Hindlimb muscle (tissue), 1 donor: ENCODE data around the gene KIAA1328. TPM values are rescaled to one million over a fixed set of nuclear protein-coding genes. Genes with fewer than 3 reads are reported as not detected.
"Not testable (repeated sequence)": the region's sequence is repeated elsewhere in the genome, so short reads cannot be mapped to it uniquely, and the experiment has no call there.

Source experiments
- DNase-seq: peaks from one replicate; pipeline ENCODE4 v3.0.0-alpha.2; 2013
- polyA plus RNA-seq: library from polyadenylated mRNA; unstranded; fragments of 120-200 nt; gene quantifications from one replicate; pipeline ENCODE4 v1.2.1, GENCODE V29; 2013; ENCODE audit not compliant: insufficient read length

Gene KIAA1328
- polyA plus RNA-seq, 1 donor = 6.1 TPM

DNA sequence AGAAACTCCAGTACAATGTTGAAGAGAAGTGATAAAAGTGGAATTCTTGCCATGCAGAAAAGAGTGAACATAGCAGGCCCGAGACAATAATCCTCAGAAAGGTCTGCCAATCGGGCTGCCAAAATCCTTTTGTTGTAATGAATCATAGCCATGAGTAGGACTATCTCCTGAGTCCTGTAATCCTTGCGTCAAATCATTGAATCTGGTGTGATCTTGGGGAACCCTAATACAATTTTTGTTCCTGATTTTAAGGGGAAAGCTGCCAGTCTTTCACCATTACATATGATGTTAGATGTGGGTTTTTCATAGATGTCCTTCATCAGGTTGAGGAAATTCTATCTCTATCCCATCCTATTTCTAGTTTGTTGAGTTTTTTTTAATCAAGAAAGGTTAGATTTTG lies 2.4 kb upstream of the KIAA1328 start:
- DNase-seq = no peak

DNA sequence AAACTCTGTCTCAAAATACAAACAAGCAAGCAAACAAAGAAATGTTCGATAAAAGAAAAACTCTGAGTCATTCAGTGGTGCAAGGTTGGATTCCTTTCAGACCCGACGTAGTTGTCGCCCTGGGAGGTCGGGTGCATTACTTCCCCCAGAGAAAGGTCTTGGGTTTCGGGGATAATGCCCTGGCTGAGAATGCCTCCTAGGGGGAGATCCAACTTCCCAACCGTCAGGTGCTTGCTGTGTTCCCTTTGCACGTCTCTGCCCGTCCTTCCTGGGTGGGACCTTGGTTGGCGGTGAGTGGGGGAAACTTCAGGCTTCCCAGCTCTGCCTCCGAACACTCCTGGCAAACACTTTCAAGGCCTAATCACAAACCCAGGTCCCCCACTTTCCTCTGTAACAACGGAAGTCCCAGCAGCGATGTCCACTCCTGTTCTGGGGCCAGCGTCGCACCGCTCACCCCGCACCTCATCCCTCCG lies 734 bp upstream of the KIAA1328 start:
- no peak for DNase-seq

DNA sequence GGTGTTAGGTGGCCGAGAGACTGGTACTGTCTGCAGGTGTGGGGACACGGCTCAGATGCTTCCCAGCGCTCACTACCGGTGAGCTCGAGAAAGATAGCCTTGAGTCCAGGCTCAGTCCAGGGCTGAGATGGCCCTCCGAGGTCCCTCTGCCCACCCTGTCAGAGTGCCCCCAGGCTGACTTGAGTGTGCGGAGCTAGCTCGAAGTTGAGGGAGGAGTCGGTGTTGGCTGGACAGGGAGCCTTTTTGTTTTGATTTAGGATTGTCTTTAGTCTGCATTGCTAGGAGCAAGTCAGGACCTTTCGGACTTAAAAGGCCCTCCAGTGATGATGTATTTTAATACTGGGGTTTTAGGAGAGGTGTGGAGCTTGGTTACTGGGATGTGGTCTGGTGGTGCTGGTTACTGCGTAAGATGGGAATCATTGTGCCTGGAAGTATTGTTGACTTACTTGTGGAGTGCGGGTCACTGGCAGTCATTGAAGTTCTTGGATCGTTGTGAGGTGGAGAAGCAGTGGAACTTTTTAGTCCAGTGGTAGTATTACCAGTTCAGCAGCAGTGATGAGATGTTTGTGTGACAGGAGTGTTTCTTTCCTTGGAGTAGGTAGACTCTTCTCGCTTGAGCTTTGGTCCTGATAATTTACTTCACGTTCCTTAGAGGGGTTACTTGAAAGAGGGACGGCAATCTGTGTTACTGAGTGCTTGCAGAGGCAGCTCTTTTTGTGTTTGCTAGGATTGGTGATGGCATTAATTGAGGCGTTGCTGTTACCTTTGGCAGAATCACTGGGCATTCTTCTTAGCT lies 633 bp downstream of the KIAA1328 start:
- DNase-seq = peak; percentile 11

DNA sequence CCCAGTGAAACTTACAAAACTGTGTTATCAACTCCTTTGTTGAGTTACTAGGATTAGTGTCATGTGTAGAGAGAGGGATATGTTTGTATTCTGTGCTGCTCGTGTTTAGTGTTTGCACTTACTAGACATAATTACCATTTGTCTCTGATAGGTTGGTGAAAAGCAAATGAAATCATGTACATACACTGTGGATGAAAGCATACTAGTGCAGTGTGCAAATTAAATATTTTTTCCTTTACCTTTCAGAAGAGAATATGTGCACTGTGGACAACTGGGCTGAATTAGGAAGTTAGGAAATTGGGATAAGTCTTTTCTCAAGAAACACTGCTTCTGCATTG lies 1.2 kb downstream of the KIAA1328 start:
- no peak for DNase-seq

DNA sequence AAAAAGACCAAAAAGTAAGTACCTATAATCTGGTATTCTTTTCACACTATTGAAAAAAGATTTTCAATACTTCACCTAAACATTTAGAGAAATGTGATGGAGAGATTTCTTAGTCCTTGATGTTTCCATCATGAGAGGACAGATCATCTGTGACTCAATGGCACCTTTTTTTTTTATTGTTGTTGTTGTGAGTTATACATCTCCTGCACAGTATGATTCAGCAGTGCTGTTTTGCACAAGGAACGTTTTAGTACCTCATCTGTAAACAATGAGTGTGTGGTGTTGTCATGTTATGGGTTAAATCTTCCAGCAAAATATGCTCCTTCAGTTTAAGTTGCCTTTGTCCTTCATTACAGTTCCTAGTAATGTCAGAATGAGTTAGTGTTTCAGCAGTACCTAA lies 2.2 kb downstream of the KIAA1328 start:
- no peak for DNase-seq

DNA sequence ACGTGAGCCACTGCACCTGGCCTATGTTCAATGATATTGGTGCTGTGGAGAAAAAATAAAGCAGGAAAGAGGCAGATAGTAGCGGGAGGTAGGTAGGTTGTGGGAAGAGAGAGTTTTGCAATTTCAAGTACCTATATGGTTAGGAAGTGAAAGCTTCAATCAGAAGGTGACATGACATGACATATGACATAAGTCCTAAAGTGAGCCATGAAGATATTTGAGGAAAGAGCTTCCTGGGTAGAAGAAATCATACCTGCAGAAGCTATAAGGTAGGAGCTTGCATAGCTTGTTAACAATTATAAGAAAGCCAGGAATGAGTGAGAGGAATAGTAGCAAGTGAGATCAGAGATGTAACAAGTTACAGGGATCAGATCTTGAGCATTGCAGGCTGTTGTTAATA lies 4.2 kb downstream of the KIAA1328 start:
- no peak for DNase-seq

DNA sequence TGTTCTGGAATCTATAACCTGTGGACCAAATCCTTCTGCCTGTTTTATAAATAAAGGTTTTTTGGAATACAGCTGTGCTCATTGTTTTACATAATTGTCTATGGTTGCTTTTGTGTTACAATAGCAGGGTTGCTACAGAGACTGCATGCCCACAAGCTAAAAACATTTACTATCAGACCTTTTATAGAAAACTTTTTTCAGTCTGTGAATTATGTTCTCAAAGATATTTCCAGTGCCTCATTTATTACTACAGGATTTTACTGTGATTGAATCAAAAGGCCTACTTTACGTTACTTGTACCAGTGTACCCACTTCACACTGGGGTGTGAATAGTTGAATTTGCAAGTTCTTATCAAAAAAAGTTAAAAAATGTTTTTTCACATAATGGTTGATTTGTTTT lies 7.0 kb downstream of the KIAA1328 start:
- no peak for DNase-seq

DNA sequence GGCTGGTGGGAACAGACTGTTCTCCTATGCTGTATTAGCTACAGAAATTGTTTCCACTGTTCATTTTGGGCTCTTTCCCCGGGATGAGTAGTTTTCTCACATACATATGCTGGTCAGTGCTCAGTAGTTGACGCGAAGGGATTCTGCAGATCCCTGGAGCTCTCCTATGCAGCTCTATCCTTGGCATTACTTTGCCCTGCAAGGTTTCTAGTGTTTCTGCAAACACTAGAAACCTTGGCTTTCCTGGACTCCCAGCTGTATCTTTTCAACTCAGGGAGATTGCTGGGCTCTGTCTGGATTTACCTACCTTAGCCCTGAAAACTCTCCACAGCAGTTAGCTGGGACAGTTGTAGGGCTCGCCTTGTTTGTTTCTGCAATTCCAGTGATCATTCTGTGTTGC lies 10.9 kb downstream of the KIAA1328 start:
- DNase-seq = no peak

DNA sequence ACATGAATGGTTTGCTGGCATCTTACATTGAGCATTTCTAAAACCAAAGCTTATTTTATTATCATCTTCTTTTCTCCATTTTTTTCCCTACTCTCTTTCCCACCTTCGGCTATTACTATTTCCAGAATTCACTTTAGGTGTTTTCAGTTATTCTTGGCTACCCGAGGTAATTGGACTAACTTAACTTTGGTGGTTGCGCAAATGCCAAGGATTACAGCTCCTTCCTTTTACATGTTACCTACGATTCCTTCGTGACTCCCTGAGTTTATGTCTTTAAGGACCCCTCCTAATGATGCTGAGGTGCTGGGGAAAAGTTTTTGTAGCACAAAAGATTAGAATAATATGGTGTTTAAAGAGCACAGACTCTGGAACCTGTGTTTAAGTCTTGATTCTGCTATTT lies 14.3 kb downstream of the KIAA1328 start:
- no peak for DNase-seq

DNA sequence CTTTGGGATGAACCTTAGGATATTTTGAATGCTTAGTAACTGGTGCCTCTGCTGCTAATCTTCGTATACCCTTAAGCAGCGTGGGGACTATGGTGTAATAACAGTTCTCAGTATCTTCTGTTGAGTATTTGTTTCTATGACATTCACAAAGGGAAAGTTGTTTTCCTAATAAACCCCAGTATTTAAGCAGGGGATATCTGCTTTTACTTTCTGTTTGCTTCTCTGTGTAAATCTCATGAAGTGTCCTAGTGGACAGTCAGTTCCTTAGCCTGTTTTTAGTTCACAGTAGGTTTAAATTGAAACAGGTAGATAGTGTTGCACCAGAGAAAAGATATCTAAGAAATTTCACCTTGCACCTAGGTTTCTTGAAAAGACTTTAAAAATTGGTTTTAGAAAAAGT lies 14.9 kb downstream of the KIAA1328 start:
- no peak for DNase-seq

DNA sequence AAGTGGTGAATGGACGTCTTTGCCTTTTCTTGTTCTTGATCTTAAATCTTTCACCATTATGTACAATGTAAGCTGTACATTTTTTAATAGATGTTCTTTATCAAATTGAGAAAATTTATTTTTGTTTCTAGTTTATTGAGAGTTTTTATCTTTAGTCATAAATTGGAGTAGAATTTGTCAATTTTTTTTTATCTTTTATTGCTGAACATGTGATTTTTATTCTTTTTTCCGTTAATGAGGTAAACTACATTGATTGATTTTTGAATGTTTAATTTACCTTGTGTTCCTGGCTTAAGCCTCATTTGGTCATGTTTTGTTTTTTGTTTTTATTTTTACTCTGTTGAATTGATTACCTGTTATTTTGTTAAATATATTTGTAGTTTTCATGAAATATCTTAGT lies 19.7 kb downstream of the KIAA1328 start:
- DNase-seq = no peak

DNA sequence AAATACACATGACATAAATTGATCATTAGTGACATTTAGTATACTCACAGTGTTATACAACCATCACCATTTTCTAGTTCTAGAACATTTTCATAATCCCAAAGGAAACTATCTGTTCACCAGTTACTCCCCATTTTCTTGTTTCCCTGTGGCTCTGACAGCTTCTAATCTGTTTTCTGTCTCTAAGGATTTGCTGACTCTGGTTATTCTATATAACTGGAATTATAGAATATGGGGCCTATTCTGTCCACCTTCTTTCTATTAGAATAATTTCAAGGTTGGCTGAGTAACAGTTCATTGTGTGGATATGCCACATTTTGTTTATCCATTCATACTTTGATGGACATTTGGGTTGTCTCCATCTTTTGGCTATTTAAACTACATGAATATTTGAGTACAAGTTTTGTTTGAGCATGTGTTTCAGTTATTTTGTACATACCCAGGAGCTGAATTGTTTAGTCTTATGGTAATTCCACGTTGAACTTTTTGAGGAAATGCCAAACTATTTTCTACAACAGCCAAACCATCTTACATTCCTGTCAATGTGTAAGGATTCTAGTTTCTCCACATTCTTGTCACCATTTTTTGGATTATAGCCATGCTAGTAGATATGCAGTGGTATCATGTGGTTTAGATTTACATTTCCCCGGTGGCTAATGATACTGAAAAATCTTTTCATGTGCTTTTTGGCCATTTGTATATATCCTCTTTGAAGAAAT lies 20.5 kb downstream of the KIAA1328 start:
- no peak for DNase-seq

DNA sequence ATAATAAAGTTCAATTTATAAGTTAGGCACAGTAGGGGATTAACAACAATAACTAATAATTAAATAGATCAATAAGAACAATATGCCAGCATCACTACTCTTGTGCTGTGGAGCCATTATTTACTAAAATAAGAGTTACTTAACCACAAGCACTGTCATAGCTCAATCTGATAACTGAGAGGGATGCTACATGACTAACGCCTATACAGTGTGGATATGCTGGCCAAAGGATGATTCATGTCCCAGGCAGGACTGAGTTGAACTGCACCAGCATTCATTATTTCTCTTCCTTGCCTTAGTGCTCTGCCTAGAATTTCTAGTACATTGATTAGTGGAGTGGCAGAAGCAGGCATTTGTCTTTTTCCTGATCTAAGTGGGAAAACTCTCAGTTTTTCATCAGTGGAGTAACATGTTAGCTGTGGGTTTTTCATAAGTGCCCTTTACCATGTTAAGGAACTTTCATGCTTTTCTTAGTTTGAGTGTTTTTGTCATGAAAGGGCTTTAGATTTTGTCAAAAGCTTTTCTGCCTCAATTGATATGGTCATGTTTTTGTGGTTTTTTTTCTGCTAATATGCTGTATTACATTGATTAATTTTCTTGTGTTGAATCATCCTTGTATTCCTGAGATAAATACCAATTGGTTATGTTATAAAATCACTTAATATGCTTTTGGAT lies 21.7 kb downstream of the KIAA1328 start:
- no peak for DNase-seq

DNA sequence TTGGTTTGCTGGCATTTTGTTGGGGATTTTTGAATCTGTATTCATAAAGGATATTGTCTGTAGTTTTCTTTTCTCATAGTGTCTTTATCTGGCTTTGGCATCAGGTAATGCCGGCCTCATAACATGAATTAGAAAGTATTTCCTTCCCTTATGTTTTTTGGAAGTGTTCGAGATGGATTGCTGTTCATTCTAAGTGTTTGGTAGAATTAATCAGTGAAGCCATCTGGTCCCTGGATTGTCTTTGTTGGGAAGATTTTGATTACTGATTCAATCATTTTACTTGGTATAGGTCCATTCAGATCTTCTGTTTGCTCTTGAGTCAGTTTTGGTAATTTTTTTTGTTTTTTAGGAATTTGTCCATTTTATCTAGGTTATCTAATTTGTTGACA lies 22.3 kb downstream of the KIAA1328 start:
- no peak for DNase-seq

DNA sequence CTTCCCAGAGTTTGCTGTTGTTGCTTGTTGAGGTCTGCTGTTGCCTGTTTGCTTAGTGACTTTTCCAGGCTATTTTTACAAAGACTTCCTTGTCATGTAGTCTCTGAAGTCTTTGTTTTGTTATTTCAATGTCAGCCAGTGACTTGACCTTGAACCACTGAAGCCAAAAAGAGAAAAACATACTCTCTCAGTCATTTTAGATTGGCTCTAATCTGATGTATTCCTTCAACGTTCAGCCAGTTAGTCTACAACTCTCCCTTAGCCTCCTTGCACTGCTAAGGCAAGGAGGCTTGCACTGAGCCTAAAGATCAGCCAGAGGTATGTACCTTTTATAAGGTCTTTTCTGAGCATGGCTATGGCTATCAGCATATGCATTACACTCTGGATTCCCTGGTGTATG lies 27.9 kb downstream of the KIAA1328 start:
- DNase-seq = no peak

DNA sequence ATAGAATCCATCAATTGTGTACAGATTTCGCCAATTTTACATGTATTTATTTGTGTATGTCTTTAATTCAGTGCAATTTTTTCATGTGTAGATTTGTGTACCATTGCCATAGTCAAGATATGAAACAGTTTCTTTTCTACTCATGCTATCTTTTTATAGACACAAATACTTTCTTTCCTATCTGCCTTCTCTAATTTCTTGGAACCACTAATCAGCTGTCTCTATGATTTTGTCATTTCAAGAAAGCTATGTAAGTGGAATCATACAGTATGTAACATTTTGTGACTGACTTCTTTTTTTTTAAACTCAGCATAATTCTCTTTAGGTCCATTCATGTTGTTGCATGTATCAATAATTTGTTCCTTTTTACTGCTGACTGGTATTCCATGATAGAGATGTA lies 33.3 kb downstream of the KIAA1328 start:
- no peak for DNase-seq

DNA sequence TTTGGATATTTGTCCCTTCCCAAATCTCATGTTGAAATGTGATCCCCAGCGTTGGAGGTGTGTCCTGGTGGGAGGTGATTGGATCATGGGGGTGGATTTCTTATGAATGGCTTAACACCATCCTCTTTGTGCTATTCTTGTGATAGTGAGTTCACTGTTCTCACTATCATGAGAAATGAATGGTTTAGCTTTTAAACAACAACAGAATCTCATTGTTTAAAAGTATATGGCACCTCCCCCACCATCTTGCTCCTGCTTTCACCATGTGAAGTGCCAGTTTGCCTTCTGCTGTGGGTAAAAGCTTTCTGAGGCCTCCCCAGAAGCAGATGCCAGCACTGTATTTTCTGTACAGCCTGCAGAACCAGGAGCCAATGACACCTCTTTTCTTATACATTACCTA lies 38.1 kb downstream of the KIAA1328 start:
- no peak for DNase-seq

DNA sequence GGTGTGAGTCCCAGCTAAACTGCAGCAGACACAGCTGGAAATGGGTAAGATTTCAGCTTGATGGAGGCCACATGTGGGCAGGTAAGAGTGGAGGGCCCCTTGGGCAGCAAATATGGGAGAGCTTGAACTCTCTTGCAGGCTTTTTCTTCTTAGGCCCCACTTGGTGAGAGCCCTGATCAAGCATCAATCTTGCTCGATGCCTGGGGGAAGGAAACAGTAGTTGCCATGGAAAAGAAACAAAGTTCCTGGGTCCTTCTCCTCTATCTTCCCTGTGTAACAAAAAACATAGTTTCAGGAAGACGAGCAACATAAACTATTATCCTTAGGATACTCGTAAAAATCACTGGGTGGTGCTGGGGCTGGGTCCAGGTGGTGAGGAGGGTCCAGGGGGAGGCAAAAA lies 42.9 kb downstream of the KIAA1328 start:
- DNase-seq = no peak

DNA sequence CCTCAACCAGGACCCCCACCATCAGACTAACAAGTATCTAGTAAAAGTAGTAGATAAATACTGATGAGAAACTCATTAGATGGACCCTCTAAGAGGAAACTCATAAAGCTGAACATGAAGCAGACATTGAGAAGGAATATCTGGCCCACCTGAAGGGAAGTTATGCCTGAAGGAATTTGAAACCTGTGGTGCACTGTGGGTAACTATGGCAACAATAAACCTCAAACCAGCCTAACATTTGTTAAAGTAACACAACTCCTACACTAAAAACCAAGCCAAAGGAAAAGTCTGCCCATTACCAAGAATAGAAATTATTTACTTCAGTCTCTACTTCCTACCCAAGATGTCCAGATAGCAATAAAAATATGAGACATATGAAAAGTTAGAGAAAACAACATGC lies 43.4 kb downstream of the KIAA1328 start:
- no peak for DNase-seq

DNA sequence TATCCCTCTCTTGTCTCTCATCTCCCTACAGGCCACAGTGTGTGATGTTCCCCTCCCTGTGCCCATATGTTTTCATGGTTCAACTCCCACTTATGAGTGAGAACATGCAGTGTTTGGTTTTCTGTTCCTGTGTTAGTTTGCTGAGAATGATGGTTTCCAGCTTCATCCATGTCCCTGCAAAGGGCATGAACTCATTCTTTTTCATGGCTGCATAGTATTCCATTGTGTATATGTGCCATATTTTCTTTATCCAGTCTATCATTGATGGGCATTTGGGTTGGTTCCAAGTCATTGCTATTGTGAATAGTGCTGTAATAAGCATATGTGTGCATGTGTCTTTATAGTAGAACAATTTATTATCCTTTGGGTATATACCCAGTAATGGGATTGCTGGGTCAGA lies 44.9 kb downstream of the KIAA1328 start:
- not testable (repeated sequence) for DNase-seq

DNA sequence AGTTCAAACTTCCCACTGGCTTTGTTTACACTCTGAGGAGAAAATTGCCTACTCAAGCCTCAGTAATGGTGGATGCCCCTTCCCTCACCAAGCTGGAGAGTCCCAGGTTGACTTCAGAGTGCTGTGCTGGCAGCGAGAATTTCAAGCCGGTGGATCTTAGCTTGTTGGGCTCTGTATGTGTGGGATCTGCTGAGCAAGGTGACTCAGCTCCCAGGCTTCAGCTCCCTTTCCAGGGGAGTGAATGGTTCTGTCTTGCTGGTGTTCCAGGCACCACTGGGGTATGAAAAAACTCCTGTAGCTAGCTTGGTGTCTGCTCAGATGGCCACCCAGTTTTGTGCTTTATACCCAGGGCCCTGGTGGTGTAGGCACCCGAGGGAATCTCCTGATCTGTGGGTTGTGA lies 50.9 kb downstream of the KIAA1328 start:
- DNase-seq = not testable (repeated sequence)

DNA sequence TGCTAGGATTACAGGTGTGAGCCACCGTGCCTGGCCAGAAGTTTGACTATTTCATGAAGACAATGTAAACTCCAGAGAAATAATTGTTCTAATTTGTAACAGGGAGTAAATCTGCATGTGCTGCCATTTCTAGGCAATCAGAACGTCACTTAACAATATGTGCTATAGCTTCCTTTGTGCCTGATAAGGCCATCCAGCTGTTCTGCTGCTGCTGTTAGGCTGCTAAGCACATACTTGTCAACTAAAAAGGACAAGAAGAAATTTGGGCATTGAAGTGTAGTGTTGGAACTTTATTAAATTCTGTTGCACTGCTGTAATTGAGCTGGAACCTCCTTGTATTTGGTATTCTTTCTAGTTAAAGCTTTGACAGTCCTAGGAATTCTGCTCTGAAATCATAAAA lies 57.1 kb downstream of the KIAA1328 start:
- DNase-seq = no peak

DNA sequence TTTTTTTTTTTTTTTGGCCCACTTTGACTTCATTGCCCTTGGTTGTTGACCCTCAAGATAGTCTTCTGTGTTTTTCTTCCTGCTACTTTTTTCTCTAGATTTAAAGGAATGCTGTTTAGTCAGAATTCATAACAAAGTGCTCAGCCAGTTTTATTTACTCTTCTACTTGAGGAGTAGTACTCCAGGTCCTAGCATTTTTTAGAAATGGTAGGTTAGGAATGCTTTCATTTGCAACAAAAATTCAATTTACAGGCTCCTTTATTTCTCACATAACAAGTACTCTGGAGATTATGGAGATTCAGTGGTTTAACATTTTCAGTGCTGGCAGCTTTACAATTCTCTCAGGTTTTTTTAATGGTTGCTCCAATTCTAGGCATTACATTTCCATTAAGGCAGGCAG lies 58.2 kb downstream of the KIAA1328 start:
- no peak for DNase-seq

DNA sequence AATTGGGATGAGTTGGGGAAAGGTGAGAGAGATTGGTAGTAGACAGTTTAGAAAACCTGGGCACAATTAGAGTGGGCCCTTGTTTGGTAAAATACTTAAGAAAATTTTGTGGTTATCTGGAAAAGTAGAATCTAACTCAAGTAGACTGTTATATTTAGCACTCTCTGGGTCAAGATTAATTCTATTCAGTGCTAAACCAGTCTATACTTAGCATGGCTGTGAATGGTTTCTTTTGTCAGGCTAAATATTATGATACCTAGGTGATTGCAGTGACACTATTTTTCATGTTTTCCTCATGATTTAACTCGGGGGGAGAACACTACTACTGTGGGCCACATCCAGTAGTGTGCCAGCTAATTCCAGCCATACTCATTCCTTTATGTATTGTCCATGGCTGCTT lies 58.9 kb downstream of the KIAA1328 start:
- no peak for DNase-seq
